HG02852 (cell line): ENCODE data around the gene CTNNBL1.
"Not testable (repeated sequence)": the region's sequence is repeated elsewhere in the genome, so short reads cannot be mapped to it uniquely, and the experiment has no call there.

Experiments
- ATAC-seq: cut with Tn5 transposase; IDR thresholded peaks from one replicate; pipeline ENCODE4 v1.9.1; 2021; ENCODE audit warnings: mild to moderate bottlenecking, moderate library complexity; ENCODE audit not compliant: unreplicated experiment

The CTNNBL1 gene

DNA sequence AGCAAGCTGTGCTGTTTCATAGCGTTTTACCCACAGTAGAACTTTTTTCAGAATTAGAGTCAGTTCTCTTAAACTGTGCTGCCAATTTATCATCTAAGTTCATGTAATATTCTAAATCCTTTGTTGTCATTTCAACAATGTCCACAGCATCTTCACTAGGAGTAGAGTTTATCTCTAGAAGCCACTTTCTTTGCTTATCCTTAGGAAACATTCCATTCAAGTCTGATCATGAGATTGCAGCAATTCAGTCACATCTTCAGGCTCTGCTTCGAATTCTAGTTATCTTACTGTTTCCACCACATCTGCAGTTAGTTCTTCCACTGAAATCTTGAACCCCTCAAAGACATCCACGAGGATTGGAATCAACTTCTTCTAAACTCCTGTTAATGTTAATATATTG, 12.5 kb downstream of the CTNNBL1 start:
- no peak for ATAC-seq

DNA sequence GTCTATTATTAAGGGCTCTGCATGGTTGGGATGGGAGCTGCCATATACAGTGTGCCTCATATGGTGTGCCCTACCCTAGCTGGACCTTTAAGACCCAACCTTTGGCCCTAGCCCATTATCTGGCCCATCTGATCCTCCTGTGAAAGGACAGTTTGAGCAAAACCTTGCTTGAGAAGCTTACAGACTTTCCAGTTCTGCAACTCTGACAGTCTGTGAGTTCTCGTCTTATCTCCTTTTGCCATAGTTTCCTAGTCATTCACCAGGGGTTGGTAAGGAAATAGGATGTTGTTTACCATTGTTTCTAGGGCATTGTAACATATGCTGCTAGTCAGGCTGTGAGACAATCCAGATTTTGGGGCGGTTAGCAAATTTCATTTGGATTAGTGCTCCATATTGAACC, 17.2 kb downstream of the CTNNBL1 start:
- no peak for ATAC-seq

DNA sequence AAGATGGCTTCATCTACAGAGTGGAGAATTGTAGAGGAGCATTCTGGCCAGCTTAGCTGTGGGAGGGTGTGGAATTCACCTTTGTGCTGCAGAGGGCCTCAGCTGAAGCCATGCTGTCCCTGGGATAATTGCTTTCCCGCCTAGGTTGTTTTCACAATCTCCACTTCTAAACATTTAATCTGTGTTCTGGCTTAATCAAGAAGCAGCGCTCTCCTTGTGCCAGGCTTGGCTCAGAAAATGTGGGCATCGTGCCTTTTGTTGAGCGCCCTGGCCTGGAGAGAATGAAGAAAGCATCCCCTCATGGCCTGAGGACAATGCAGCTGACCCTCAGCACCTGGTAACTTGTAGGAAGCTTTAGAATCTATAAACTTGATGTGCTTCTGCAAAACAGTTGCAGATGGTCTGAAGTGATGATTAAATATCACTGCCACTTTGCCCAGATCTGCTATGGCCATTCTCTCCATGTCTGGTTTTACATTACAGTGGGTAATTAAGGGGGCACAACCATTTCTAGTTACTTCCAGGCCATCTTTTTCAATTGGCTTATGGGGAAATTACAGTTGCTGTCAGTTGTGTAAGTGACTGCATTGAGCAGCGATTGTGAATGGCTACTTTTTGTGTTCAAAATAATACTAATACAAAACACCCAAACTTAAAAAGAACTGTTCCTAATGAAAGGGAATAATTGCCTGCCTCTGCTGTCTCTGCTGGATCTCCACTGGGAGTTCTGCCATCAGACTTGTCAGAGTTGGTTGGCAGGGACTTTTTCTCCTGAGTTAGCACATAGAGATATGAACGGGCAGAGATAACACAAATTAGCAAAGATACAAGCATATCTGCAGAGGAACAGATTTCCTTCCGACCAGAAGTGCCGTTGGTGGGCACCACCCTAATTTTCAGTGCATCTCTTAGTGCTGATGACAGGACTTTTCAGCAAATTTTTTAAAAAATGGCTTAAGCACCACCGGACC, 18.4 kb downstream of the CTNNBL1 start:
- no peak for ATAC-seq

DNA sequence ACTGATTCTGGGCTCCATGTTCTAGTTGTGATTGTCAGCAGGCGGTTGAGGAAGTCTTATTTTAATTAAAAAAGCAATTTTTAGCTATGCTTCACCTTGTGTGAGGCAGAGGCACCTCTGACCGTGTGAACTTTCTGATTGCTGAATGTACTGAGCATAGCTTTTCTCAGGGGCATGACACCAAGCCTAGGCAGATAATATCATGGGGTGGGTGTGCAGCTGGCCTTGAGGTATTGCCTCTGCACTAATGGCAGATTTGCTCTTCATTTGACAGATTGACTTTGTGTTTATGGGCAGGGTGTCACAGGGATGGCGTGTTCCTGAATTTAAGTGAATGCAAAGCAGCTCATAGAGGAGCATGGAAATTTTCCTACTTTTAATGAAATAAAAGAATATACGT, 19.6 kb downstream of the CTNNBL1 start:
- no peak for ATAC-seq

DNA sequence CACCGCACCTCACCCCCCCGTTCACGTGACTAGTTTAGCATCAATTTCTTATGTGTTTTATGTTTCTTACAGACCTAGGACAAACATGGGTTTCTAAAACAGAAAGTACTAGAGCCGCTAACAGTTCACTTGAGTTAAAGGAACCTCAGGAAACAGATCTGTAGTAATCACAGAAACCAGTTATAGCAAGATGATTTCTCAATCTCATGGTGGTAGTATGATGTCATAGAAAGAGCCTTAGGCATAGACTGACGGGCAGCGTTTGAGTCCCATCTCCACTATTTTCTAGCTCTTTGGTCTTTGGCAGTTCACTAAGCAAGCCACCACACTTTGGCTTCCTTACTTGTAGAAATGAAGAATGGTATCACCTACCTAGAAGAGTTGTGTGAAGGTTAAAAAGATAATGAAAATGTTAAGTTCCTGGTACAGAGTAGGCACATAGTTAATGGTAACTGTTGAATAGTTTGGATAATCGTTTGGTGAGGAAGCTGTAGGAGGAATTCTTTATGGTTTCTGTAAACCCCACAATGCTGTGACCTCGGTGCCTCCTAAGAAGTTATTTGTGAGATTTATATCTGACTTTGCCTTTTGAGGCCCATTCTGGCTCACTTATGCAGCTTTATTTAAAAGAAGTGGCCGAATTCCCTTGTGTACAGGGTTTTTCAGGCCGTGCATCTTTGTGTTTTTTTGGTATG, 21.3 kb downstream of the CTNNBL1 start:
- no peak for ATAC-seq

DNA sequence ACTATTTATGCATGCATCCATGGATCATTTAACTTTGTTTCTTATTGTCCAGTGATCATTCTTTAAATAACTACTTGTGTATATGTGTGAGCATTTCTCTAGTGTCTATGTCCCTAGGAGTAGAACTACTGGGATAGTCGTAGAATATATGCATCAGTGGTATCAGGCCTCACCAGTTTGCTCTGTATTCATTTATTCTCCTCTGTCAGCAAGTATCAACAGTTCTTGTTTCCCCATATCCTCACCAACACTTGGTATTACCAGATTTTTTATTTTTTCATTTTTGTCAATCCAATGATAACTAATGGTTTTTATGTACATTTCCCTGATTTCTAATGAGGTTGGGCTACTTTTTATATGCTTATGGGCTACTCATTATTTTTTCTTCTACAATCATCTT, 27.9 kb downstream of the CTNNBL1 start:
- no peak for ATAC-seq

DNA sequence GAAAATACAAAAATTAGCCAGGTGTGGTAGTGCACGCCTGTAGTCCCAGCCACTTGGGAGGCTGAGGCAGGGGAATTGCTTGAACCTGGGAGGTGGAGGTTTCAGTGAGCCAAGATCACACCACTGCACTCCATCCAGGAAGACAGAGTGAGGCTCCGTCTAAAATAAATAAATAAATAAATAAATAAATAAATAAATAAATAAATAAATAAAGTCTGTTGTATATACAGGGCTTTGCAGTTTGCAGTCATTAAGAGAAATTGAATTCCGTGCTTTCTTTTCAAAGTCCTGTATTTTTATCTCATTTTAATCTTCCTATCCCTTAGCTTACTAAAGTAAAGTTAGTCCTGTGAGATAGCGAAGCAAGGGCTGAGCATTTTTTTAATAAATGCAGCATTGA, 28.5 kb downstream of the CTNNBL1 start:
- ATAC-seq: not testable (repeated sequence)

DNA sequence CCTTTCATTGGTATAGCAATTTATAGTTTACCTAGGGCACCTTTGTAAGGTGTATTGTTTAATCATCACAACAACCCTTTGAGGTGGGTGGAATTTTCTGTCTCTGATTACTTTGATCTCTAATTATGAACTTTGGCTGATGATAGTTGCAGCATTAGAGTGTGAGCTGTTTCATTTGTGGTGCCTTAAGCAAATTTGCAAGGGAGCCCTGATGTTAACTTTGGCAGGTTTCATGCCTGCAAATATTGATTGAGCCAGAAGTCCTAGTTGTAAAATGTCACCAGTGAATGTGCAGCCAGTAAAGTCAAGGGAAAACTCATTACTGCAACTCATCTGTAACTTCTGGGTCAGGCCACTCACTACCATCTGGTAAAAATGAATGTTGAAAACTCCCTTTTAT, 29.8 kb downstream of the CTNNBL1 start:
- ATAC-seq: no peak

DNA sequence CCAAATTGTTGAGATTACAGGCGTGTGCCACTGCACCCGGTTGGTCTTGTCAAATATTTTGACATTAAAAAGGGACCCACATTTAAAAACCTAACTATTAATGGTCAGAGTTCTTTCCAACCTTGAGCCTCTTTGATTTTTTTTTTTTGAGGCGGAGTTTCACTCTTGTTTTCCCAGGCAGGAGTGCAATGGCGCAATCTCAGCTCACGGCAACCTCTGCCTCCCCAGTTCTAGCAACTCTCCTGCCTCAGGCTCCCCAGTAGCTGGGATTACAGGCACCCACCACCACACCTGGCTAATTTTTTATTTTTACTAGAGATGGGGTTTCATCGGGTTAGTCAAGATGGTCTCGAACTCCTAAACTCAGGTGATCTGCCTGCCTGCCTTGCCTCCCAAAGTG, 31.3 kb downstream of the CTNNBL1 start:
- ATAC-seq: no peak

DNA sequence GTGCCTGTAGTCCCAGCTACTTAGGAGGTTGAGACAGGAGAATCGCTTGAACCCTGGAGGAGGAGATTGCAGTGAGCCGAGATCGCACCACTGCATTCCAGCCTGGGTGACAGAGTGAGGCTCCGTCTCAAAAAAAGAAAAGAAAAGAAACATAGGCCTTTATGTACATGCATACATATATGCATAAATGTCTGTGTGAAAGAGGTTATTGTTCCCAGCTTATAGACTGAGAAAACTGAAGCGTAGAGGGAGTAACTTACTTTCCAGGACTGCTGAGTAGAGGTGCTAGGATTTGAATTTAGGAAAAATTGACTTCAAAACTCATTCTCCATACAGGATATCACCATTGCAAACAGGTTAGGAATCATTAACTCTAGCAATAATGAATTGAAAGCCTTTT, 32.0 kb downstream of the CTNNBL1 start:
- ATAC-seq: no peak

DNA sequence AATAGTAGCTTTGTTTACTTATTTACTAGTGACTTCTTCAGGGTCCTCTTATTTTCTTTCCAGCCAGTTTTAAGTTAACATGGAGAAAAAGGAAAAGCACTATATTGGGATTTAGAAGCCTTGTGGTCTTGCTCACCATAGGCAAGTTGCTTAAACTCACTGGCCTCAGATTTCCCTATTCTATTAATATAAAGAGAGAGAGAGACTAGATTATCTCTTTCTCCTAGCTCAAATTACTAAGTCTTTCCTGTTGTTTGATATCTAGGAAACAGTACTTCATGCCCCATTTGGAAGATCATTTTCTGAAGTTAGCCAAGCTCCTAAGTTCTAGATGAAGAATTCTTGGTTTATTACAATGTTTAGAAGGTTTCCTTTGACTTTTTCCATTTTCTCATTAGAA, 32.5 kb downstream of the CTNNBL1 start:
- no peak for ATAC-seq

DNA sequence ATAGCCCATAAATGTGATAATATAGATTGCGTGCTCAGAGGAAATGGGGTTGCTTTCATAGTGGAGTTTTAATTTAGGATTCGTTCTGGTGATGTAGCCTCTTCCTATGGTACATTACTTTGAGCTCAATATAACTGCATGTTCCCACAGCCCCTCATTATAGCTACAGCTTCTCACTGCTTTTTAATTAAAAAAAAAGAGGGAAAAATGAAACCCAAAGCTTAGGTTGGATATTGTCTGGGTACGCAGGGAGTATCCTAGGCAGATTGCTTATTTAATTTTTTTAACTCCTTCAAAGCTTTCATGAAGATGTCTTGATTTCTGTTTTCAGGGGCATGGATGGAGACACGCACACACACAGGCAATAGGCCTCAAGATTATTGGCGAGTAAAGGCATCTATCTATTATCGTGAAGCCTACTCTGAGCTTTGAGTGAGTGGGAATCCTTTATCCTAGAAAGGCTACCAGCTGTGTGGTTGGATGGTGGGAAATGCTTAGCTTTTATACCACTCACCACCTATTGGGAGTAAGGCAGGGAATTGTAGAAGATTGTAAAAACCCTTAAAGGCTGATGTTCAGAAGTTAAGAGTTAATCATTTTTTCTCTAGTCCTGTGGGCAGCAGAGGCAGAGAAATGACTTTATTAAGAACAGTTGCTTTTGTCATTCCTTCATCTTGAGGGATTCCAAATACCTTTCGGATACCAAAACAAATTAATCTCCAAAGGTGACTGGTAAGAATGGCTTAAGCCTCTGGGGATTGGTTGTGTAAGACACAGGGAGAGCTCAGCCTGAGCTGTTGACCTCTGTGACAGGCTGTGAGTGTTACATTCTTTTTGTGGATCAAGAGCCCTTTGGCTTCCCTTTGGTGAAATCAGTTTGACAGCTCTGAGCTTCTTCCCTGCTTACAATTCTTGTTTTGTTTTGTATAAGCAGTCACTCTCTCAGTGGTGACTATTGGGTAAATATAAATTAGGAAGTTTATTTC, 33.4 kb downstream of the CTNNBL1 start:
- ATAC-seq: no peak

DNA sequence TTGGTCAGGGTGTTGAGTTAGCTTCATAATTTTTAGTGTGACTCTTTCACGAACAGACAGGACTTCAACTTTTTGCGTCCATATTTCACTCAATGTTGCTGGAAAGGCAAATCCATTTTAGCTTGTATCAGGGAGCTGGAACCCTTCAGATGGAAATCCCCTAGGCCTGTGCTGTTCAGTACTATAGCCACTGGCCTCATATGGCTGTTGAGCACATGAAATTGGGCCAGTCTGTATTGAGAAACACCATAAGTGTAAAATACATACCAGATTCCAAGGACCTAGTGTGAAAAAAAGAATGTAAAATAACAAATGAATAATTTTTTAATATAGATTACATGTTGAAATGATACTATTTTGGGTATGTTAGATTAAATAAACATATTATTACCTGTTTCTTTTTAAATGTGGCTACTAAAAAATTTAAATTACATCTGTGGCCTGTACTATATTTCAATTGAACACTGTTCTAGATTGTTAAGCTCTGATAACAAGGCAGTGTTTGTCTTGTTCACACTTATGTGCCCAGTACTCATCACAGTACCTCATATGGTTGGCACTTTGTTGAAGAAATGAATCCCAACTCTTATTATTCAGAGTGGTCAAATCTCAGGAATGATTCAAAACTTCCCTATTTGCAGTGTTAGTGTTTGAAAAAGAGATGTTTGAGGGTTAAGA, 34.3 kb downstream of the CTNNBL1 start:
- no peak for ATAC-seq

DNA sequence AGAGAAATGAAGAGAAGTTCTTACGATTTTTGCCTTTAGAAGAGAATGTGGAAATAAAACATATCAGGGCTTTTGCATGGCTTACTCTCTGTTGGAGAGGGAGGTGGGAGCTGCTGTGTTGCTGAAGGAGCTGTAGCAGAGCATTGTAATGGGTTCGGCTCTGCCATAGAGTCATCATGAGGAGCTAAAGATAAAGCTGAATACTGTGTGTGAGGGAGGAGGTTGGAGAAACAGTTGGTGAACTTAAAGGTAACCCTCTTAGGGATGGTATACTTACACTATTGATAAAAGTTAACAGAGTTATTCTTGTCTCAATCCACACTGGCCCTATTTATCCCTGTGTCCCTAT, 34.8 kb downstream of the CTNNBL1 start:
- ATAC-seq: no peak

DNA sequence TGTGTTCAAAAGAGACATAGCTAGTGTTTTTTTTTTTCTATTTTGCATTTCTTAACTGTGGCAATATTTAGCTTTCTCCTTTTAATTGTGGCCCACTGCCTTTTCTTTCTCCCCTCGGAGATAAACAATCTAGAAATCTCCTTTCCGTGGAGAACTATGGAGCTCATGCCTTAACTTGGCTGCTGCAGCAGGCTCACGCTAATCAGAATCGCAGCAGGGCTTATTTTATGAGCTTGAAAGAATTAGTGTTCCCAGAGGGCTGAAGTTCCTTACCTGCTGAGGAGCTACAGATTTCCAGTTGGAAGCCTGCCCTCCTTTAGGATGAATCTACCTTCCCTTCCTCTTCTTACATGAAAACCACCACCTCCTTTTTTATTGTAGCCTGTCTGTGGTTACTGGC, 35.6 kb downstream of the CTNNBL1 start:
- ATAC-seq: no peak

DNA sequence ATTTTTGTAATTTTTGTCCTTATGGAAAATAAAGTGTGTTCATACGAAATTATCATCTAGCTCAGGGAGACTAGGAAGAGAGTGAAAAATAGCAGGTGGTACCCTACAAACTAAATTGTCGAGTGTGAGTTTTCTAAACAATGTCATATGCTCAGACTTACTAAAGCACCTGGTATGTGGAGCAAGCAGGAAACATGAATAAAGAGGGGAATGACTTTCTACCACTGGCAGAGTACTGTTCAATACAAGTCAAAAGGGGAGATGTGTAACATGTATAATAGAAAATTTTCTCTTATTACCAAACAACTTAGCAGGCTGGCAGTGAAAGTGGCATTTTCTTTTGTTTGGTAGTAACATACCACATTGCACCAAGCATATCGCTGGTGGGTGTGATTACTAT, 36.1 kb downstream of the CTNNBL1 start:
- no peak for ATAC-seq

DNA sequence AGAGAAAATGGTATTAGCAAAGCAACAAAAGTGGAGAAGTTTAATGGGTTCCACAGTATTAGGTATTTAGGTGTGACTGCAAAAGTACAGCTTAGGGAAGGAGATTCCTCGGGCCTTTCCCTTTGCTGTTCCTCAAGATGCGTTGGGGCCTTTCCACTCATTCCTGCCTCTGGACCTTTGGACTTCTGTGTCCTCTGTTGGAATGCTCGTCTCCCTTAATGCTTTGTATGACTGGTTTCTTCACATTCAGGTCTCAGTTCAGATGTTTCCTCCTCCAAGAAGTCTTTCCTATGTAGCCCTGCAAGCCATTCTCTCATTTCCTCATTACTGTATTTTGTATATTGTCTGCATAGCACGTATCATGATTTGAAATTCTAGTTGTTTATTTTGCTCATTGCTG, 39.6 kb downstream of the CTNNBL1 start:
- ATAC-seq: no peak

DNA sequence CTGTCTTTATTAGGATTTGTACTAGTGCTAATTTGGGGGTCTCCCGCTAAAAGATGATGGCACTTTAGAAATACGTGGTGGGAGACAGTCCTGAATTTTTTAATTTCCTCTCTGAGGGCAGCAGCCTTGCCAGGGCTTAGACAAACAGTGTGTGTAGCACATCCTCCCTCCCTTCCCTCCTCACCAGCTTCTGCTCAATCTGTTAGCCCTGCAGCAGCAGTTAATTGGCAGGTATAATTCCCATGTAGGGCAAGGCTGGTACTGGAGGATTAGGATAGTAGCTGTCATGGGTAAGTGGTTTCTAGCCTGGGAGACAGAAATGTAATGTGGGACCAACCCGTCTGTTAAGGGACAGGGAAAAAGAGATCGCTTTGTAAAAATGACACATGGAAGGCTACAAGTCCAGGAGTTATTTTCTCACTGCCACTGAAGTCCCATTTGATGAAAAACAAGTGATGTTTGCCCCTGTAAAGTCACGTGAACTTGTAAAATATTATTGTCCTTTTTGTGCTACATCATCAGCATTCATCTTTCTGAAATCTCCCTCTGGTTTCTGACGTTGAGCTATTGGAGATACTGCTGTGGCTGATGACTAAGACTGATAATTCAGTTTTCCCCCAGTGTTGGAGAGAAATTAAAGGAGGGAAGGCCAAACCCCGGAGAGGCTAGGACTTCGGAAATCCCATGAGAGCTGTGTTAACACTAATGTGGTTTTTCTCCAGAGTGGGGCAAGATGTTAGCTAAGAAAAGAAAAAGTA, 40.6 kb downstream of the CTNNBL1 start:
- ATAC-seq: no peak

DNA sequence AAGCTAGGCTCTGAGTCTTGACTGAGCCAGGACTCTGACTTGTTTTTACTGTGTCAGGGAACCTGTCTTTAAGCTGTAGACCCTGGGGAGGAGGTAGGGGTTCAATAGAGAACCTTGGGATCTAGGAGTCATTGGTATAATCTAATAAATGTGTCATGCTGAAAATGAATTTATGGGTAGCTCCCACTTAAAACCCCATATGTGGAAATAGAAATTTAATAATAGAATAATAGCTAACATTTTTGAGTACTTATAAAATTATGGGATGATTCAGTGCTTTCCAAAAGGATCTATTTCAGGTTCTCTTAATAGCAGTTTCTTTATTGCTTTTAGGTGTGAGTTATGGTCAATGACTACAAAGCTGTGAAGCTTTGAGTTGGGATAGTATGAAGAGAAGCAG, 41.7 kb downstream of the CTNNBL1 start:
- no peak for ATAC-seq

DNA sequence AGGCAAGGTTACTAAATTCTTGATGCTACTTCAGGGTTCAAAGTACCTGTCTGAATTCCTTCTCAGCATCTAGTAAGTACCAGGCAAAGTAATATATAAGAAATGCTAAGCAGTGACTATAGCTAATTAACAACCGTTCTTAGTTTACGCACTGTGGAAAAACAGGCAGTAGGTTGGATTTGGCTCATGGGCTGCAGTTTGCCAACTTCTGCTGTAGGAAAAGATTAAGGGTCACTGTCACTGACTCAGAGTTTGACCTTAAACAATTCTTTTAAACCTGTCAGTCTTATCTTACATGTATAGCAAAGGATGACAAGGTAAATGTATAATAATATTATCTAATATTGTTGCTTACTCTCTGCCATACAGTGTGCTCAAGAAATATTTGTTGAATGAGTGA, 42.3 kb downstream of the CTNNBL1 start:
- no peak for ATAC-seq
